Left ventricle myocardium inferior (tissue), 1 donor: ENCODE data around the gene SEMA4D. TPM values are rescaled to one million over a fixed set of nuclear protein-coding genes. Genes with fewer than 3 reads are reported as not detected.

ENCODE experiments used
- DNase-seq: peaks from one replicate; pipeline ENCODE4 v3.0.0-alpha.2; 2020
- H3K27ac ChIP-seq: fragments of 200-600 bp; replicated peaks from 2 replicates; pipeline ENCODE4 v1.8.0; 2021
- H3K27me3 ChIP-seq: fragments of 200-600 bp; 2 replicates; pipeline ENCODE4 v1.8.0; 2021; ENCODE audit warnings: low read depth
- H3K36me3 ChIP-seq: fragments of 200-600 bp; 2 replicates; pipeline ENCODE4 v1.8.0; 2021
- H3K4me1 ChIP-seq: fragments of 200-600 bp; 2 replicates; pipeline ENCODE4 v1.8.0; 2021
- H3K4me3 ChIP-seq: fragments of 200-600 bp; 2 replicates; pipeline ENCODE4 v1.8.0; 2021; ENCODE audit warnings: mild to moderate bottlenecking, moderate library complexity
- H3K9me3 ChIP-seq: fragments of 200-600 bp; replicated peaks from 2 replicates; pipeline ENCODE4 v1.8.0; 2021
- CTCF ChIP-seq: fragments of 200-600 bp; IDR thresholded peaks from 2 replicates; pipeline ENCODE4 v1.8.0; 2021; ENCODE audit warnings: antibody characterized with exemption, mild to moderate bottlenecking, borderline replicate concordance
- intact Hi-C: fragments of 100-400 bp; cut with micrococcal nuclease; formaldehyde crosslinking; loops from one replicate; pipeline ENCODE4 v1.11.0; 2022
- total RNA-seq: library from RNA; stranded (reverse); fragmentation: NEBNext Ultra II Directional; extraction: Animal tissue kit (Norgen Biotek cat#: 25700); gene quantifications from one replicate; pipeline ENCODE4 v1.2.1, GENCODE V29; 2021
- donor health status: DM: no; HTN: yes; CAD: no; lungs with severe emphysema.

The SEMA4D gene
- total RNA-seq, 1 donor from 2014 or later = 17.1 TPM

- no peaks in the 10 kb centered on the region for H3K36me3 ChIP-seq
- H3K4me3 ChIP-seq = no peak overlapping the region
- no peaks in the 10 kb centered on the region for H3K4me1 ChIP-seq
- no peaks in the 10 kb centered on the region for H3K9me3 ChIP-seq
- TF ChIP-seq CTCF = no peak
- no peaks in the 10 kb centered on the region for H3K27me3 ChIP-seq
- intact Hi-C loops = no loop called here
- no peak overlapping the region for H3K27ac ChIP-seq
- DNase-seq = no peak
Measured at GRCh38 chr9:89458768-89459496, 39.0 kb downstream of the SEMA4D start.

GRCh38 chr9:89457376-89457855 is 40.5 kb downstream of the SEMA4D start:
- H3K36me3 ChIP-seq = no peaks in the 10 kb centered on the region
- DNase-seq = no peak
- no peaks in the 10 kb centered on the region for H3K27me3 ChIP-seq
- no peaks in the 10 kb centered on the region for H3K9me3 ChIP-seq
- H3K4me3 ChIP-seq = no peak overlapping the region
- TF ChIP-seq CTCF = no peak
- H3K27ac ChIP-seq = no peak overlapping the region
- intact Hi-C loops = no loop called here
- H3K4me1 ChIP-seq = no peaks in the 10 kb centered on the region

GRCh38 chr9:89455356-89455824 is 42.5 kb downstream of the SEMA4D start:
- Histone ChIP-seq H3K4me1 (peaks cover 4% of the 10 kb centered on the region), H3K9me3 (no peaks in the 10 kb centered on the region), H3K27me3 (no peaks in the 10 kb centered on the region), H3K27ac (no peak overlapping the region), H3K4me3 (no peak overlapping the region), H3K36me3 (no peaks in the 10 kb centered on the region)
- DNase-seq = no peak
- TF ChIP-seq CTCF = no peak
- intact Hi-C loops = no loop called here

- no peak for TF ChIP-seq CTCF
- peaks cover 4% of the 10 kb centered on the region for H3K4me1 ChIP-seq
Measured at GRCh38 chr9:89454498-89455355, 43.2 kb downstream of the SEMA4D start.

GRCh38 chr9:89453452-89453851 is 44.5 kb downstream of the SEMA4D start:
- Histone ChIP-seq H3K9me3 (no peaks in the 10 kb centered on the region), H3K27me3 (no peaks in the 10 kb centered on the region), H3K4me3 (no peak overlapping the region), H3K27ac (no peak overlapping the region), H3K36me3 (no peaks in the 10 kb centered on the region), H3K4me1 (peaks cover 4% of the 10 kb centered on the region)
- no peak for TF ChIP-seq CTCF
- intact Hi-C loops = no loop called here
- no peak for DNase-seq

More at GRCh38 chr9:89454498-89455355, 43.2 kb downstream of the SEMA4D start:
- intact Hi-C loops = no loop called here
- no peak for DNase-seq
- no peak overlapping the region for H3K4me3 ChIP-seq
- no peaks in the 10 kb centered on the region for H3K27me3 ChIP-seq
- H3K36me3 ChIP-seq = no peaks in the 10 kb centered on the region
- H3K9me3 ChIP-seq = no peaks in the 10 kb centered on the region
- H3K27ac ChIP-seq = no peak overlapping the region
